ENCODE data around the gene GRAMD4.

- TF ChIP-seq POLR2A (IDR thresholded peaks at IDR 0.05) (no peak), CTCF (IDR thresholded peaks at IDR 0.05) (no peak)
Observed at GRCh38 chr22:46607483-46608114, 12.6 kb upstream of the GRAMD4 start.
